Testis (tissue), 3 donors: ENCODE data around the gene RBBP8NL. TPM values are rescaled to one million over a fixed set of nuclear protein-coding genes. Genes with fewer than 3 reads are reported as not detected.

Source experiments
- DNase-seq: peaks from one replicate; pipeline ENCODE4 v3.0.0-alpha.2; 2019
- H3K27ac ChIP-seq, 2 donors: fragments of 200-600 bp; sonication (generic); one replicate each; pipeline ENCODE4 v1.5.1; 2019
- H3K27me3 ChIP-seq: fragments of 200-600 bp; sonication (generic); one replicate; pipeline ENCODE4 v1.5.1; 2019
- H3K36me3 ChIP-seq: fragments of 200-600 bp; sonication (generic); one replicate; pipeline ENCODE4 v1.5.1; 2017; ENCODE audit warnings: low read depth; ENCODE audit errors: missing control alignments
- H3K4me1 ChIP-seq: fragments of 200-600 bp; sonication (generic); one replicate; pipeline ENCODE4 v1.5.1; 2019
- H3K4me3 ChIP-seq, 2 donors: fragments of 200-600 bp; sonication (generic); one replicate each; pipeline ENCODE4 v1.5.1; 2017 to 2019
- H3K9me3 ChIP-seq: fragments of 200-600 bp; sonication (generic); one replicate; pipeline ENCODE4 v1.5.1; 2017
- POLR2A ChIP-seq: fragments of 450-650 bp; IDR thresholded peaks from one replicate; pipeline ENCODE4 v1.6.1; 2017; ENCODE audit warnings: antibody characterized with exemption, mild to moderate bottlenecking, moderate library complexity
- WGBS, 2 donors: methylation state at CpG; one replicate each; pipeline ENCODE4 v1.1.5; 2018; 5-methylcytosine and 5-hydroxymethylcytosine counted together
- intact Hi-C: fragments of 100-400 bp; cut with DNase I; formaldehyde crosslinking; loops from one replicate; pipeline ENCODE4 v1.15.1; 2023; ENCODE audit warnings: low total_unique reads
- polyA plus RNA-seq: library from polyadenylated mRNA; stranded (reverse); fragments of 350-450 nt; fragmentation: Illumina TruSeq; extraction: RNeasy Lipid Tissue Mini Kit (QIAGEN cat#74804); gene quantifications from one replicate; pipeline ENCODE4 v1.2.3, GENCODE V29; 2014; ENCODE audit warnings: low read depth, low replicate concordance; ENCODE audit not compliant: insufficient read depth
- total RNA-seq, 2 donors: library from RNA; depleted of rRNA; stranded (reverse); fragments of >200 nt; gene quantifications; one replicate each; pipeline ENCODE4 v1.2.3, GENCODE V29; 2016
- TF ChIP-seq, protein P1 (sequence below), 3 experiments: fragments of 450-650 bp in 2 of 3; fragments of 200-600 bp in 1 of 3; sonication (generic) in 1 of 3; IDR thresholded peaks; one replicate each; pipeline ENCODE4 v1.5.1; 2016 to 2019; ENCODE audit warnings: antibody characterized with exemption in 3 of 3, mild to moderate bottlenecking in 2 of 3, moderate library complexity in 1 of 3

Gene RBBP8NL
- total and polyA plus RNA-seq, 3 donors from 2014 or later = 0.81 to 2.8 (median 1.3) TPM

DNA sequence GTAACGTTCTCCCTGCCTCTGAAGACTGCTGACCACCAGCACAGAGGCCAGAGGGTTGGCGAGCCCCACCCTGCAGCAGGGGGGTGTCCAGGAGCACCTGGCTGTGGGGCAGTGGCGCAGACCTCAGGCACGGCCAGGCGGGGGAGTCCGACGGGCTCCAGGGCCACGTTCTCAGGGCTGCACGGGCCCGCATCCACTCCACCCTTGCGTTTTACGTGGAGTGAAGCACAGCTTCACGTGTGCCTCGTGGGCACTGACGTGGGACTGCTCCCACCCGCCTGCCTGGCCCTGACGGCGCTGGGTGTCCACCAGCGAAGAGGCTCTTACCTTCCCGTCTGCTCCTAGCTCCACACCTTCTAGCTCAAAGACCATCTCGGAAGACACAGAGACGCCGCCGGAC is 33.5 kb downstream of the RBBP8NL start:
- WGBS, 2 donors = 91 to 96% methylated on average over 10 to 24 of the region's 24 CpGs
- no peak for DNase-seq
- H3K9me3 ChIP-seq = no peaks in the 10 kb centered on the region
- no peak for TF ChIP-seq POLR2A
- TF ChIP-seq, protein P1, sequence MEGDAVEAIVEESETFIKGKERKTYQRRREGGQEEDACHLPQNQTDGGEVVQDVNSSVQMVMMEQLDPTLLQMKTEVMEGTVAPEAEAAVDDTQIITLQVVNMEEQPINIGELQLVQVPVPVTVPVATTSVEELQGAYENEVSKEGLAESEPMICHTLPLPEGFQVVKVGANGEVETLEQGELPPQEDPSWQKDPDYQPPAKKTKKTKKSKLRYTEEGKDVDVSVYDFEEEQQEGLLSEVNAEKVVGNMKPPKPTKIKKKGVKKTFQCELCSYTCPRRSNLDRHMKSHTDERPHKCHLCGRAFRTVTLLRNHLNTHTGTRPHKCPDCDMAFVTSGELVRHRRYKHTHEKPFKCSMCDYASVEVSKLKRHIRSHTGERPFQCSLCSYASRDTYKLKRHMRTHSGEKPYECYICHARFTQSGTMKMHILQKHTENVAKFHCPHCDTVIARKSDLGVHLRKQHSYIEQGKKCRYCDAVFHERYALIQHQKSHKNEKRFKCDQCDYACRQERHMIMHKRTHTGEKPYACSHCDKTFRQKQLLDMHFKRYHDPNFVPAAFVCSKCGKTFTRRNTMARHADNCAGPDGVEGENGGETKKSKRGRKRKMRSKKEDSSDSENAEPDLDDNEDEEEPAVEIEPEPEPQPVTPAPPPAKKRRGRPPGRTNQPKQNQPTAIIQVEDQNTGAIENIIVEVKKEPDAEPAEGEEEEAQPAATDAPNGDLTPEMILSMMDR (IDR thresholded peaks at IDR 0.05) = no peak
- H3K27me3 ChIP-seq = no peaks in the 10 kb centered on the region
- H3K36me3 ChIP-seq = no peaks in the 10 kb centered on the region
- intact Hi-C loops = no loop called here
- no peak overlapping the region for H3K27ac ChIP-seq
- no peak overlapping the region for H3K4me3 ChIP-seq
- peaks cover 11% of the 10 kb centered on the region for H3K4me1 ChIP-seq

DNA sequence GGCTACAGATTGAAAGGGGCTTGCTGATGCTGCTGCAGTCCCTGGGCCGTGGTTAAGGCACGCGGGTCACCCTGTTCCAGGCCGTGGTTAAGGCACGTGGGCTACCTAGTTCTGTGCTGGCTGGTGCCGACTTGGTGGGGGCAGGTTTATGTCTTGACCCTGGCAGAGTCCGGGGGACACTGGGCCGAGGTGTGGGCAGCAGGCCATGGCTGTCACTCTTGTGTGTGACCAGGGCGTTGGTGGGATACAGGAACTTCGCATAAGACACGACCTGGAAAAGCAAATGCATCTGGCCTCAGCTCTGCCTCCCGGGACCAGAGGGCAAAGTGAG is 34.0 kb downstream of the RBBP8NL start:
- H3K36me3 ChIP-seq = no peaks in the 10 kb centered on the region
- WGBS, 2 donors = 77 to 94% methylated on average over 11 to 12 of the region's 12 CpGs
- TF ChIP-seq POLR2A = no peak
- TF ChIP-seq, protein P1 (IDR thresholded peaks at IDR 0.05) = no peak
- DNase-seq = no peak
- intact Hi-C loops = no loop called here
- H3K4me3 ChIP-seq = no peak overlapping the region
- peaks cover 11% of the 10 kb centered on the region for H3K4me1 ChIP-seq
- no peaks in the 10 kb centered on the region for H3K27me3 ChIP-seq
- no peaks in the 10 kb centered on the region for H3K9me3 ChIP-seq
- H3K27ac ChIP-seq = no peak overlapping the region

DNA sequence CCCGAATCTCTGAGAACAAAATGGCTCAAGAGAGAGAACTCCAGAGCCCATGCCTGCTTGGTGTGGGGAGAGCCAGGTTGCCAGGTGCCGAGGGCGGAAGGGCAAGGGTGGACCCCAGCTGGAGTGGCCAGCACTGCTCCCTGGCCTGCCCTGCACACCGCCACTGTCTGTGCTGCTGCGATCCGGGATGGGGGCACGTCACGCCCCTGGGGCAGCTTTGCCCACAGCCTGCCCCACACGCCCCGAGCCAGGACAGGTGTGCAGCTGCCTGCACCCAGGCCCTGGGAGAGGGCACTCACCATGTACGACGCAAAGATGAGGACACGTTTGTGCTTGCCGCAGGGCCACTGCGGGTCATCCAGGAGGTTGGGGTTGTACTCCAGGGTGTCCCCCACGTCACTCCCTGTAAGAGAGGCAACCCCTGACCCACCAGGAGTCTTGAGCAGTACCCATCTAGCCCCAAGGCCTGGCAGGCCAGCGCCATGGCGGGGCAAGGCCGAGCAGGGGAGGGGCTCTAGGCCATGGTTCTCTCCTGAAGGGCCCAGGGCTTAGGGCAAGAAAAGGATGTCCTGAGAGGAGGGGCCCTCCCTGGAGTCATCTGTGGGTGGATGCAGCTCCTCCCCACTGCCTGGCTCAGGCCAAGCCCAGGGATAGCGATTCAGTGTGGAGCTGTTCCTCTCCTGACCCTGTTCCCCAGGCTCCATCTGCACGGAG is 34.6 kb downstream of the RBBP8NL start:
- WGBS, 2 donors = 83 to 89% methylated on average over 1 to 21 of the region's 21 CpGs
- DNase-seq = no peak
- intact Hi-C loops = no loop called here
- Histone ChIP-seq H3K36me3 (no peaks in the 10 kb centered on the region), H3K4me1 (peaks cover 15% of the 10 kb centered on the region), H3K9me3 (no peaks in the 10 kb centered on the region), H3K27me3 (no peaks in the 10 kb centered on the region), H3K27ac (no peak overlapping the region), H3K4me3 (no peak overlapping the region)
- no peak for TF ChIP-seq POLR2A
- TF ChIP-seq, protein P1 (IDR thresholded peaks at IDR 0.05) = no peak

DNA sequence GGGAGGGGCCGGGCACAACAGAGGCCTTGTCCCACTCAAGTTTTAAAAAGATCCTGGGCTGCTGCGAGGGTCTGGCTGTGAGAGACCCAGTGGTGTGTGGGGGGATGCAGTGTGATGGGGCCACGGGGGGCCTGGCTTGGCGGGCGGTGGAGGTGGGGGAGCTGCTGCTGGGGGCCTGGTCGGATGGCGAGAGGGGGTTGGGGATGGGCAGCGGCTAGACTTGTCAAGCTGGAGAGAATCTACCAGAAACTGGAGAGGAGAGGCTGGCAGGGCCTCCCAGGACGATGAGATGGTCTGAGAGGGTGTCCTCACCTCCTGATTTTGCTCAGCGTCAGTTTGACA is 35.3 kb downstream of the RBBP8NL start:
- no peaks in the 10 kb centered on the region for H3K36me3 ChIP-seq
- intact Hi-C loops = no loop called here
- no peak for DNase-seq
- TF ChIP-seq, protein P1 (IDR thresholded peaks at IDR 0.05) = no peak
- no peak for TF ChIP-seq POLR2A
- H3K9me3 ChIP-seq = no peaks in the 10 kb centered on the region
- WGBS, 2 donors = 78 to 85% methylated on average over 10 of the region's 10 CpGs
- H3K27me3 ChIP-seq = no peaks in the 10 kb centered on the region
- peaks cover 19% of the 10 kb centered on the region for H3K4me1 ChIP-seq
- H3K27ac ChIP-seq = peak overlapping the region; percentile 42 to 60
- no peak overlapping the region for H3K4me3 ChIP-seq
